ENCODE results near the gene PFAS.

PFAS gene

GRCh38 chr17:8268550-8269298, 19.6 kb downstream of the PFAS start:
- no peak for DNase-seq

GRCh38 chr17:8272421-8272820, 23.3 kb downstream of the PFAS start:
- DNase-seq: no peak

GRCh38 chr17:8273884-8274444, 24.9 kb downstream of the PFAS start:
- DNase-seq: no peak

- DNase-seq: no peak
Measured at GRCh38 chr17:8274816-8275215, 25.7 kb downstream of the PFAS start.

- DNase-seq: no peak
Measured at GRCh38 chr17:8275421-8276290, 26.6 kb downstream of the PFAS start.

- no peak for DNase-seq
Measured at GRCh38 chr17:8277317-8277716, 28.2 kb downstream of the PFAS start.

- no peak for DNase-seq
Measured at GRCh38 chr17:8282345-8282744, 33.3 kb downstream of the PFAS start.

- no peak for DNase-seq
Measured at GRCh38 chr17:8283356-8283755, 34.3 kb downstream of the PFAS start.

GRCh38 chr17:8284126-8284525, 35.0 kb downstream of the PFAS start:
- DNase-seq: no peak

- DNase-seq: no peak
Measured at GRCh38 chr17:8285270-8286181, 36.4 kb downstream of the PFAS start.

- DNase-seq: no peak
Measured at GRCh38 chr17:8287651-8288335, 38.7 kb downstream of the PFAS start.

GRCh38 chr17:8288336-8289102, 39.4 kb downstream of the PFAS start, which contains the start of gene RANGRF:
Gene RANGRF, plus strand, starts transcription at chr17:8288670. Its CDS starts 119 bp downstream, at chr17:8288789.
- peak; percentile 14 for DNase-seq

GRCh38 chr17:8289103-8289397, 40.0 kb downstream of the PFAS start:
- no peak for DNase-seq

- DNase-seq: no peak
Measured at GRCh38 chr17:8290043-8290442, 41.0 kb downstream of the PFAS start.

GRCh38 chr17:8292639-8293395, 43.7 kb downstream of the PFAS start:
- DNase-seq: no peak

- DNase-seq: no peak
Measured at GRCh38 chr17:8294361-8294760, 45.3 kb downstream of the PFAS start.

- DNase-seq: no peak
Measured at GRCh38 chr17:8294814-8295316, 45.8 kb downstream of the PFAS start.

- DNase-seq: no peak
Measured at GRCh38 chr17:8300226-8300625, 51.1 kb downstream of the PFAS start.

GRCh38 chr17:8300627-8301242, 51.6 kb downstream of the PFAS start:
- no peak for DNase-seq

- no peak for DNase-seq
Measured at GRCh38 chr17:8310601-8311123, 61.6 kb downstream of the PFAS start.
